ENCODE data around the gene DVL3. TPM values are rescaled to one million over a fixed set of nuclear protein-coding genes. Genes with fewer than 3 reads are reported as not detected.

DVL3 gene
- total RNA-seq, 4 donors from 2014 or later: 54.1 to 174 (median 65.7) TPM

GRCh38 chr3:184189421-184189820 lies 34.2 kb downstream of the DVL3 start:
- H3K4me3 ChIP-seq: no peak overlapping the region
- TF ChIP-seq POLR2A (IDR thresholded peaks at IDR 0.05): no peak
- no peak for TF ChIP-seq POLR2AphosphoS5 (IDR thresholded peaks at IDR 0.05)
- no peak for TF ChIP-seq EP300 (IDR thresholded peaks at IDR 0.05; ENCODE audit: low read depth)
- TF ChIP-seq CTCF (IDR thresholded peaks at IDR 0.05): no peak
- H3K36me3 ChIP-seq: peaks cover 0 to 60% (median 26%) of the 10 kb centered on the region in 4 donors
- WGBS, 2 donors (ENCODE audit: low coverage in 1 of 2): 97% methylated on average over 13 of the region's 13 CpGs; no CpG with 5 or more reads in 1 of the 2 donors
- H3K27ac ChIP-seq: no peak overlapping the region
- no peaks in the 10 kb centered on the region for H3K27me3 ChIP-seq
- H3K9me3 ChIP-seq: no peaks in the 10 kb centered on the region
- intact Hi-C loops (cut with DNase I; ENCODE audit: low total_unique reads) (loop anchor here (10.0 kb wide), 1 partner anchor 55 kb away; the partner anchor contains the start of gene EIF2B5), in situ Hi-C loops (cut with MboI; ENCODE audit: low pct_ligation_motif_present in 1 of 4, low pct_unique_long_range_greater_than_20kb in 1 of 4, low sequenced_read_pairs in 3 of 4) (no loop called here)
- H3K4me1 ChIP-seq: peaks cover 15 to 29% (median 20%) of the 10 kb centered on the region in 4 donors
- no peak for DNase-seq

GRCh38 chr3:184192889-184193288 lies 37.7 kb downstream of the DVL3 start:
- TF ChIP-seq EP300 (IDR thresholded peaks at IDR 0.05; ENCODE audit: low read depth) (no peak), CTCF (IDR thresholded peaks at IDR 0.05) (no peak), POLR2A (IDR thresholded peaks at IDR 0.05) (no peak), POLR2AphosphoS5 (IDR thresholded peaks at IDR 0.05) (no peak)

GRCh38 chr3:184193991-184194539 lies 38.9 kb downstream of the DVL3 start:
- peaks cover 0 to 63% (median 28%) of the 10 kb centered on the region in 4 donors for H3K36me3 ChIP-seq

More at GRCh38 chr3:184192889-184193288, 37.7 kb downstream of the DVL3 start:
- in situ Hi-C loops (cut with MboI; ENCODE audit: low pct_ligation_motif_present in 1 of 4, low pct_unique_long_range_greater_than_20kb in 1 of 4, low sequenced_read_pairs in 3 of 4) (no loop called here), intact Hi-C loops (cut with DNase I; ENCODE audit: low total_unique reads) (no loop called here)
- H3K4me3 ChIP-seq: no peak overlapping the region
- no peaks in the 10 kb centered on the region for H3K27me3 ChIP-seq
- DNase-seq: no peak
- peaks cover 0 to 69% (median 29%) of the 10 kb centered on the region in 4 donors for H3K36me3 ChIP-seq
- H3K27ac ChIP-seq: no peak overlapping the region
- WGBS, 2 donors (ENCODE audit: low coverage in 1 of 2): 94% methylated on average over 10 of the region's 10 CpGs; no CpG with 5 or more reads in 1 of the 2 donors
- H3K9me3 ChIP-seq: no peaks in the 10 kb centered on the region
- H3K4me1 ChIP-seq: peaks cover 0 to 5% (median 2%) of the 10 kb centered on the region in 4 donors

GRCh38 chr3:184196536-184196935 lies 41.4 kb downstream of the DVL3 start:
- WGBS, 2 donors (ENCODE audit: low coverage in 1 of 2): 97% methylated on average over 6 of the region's 6 CpGs; no CpG with 5 or more reads in 1 of the 2 donors
- H3K9me3 ChIP-seq: no peaks in the 10 kb centered on the region
- H3K4me1 ChIP-seq: no peaks in the 10 kb centered on the region
- TF ChIP-seq POLR2A (IDR thresholded peaks at IDR 0.05): no peak
- TF ChIP-seq CTCF (IDR thresholded peaks at IDR 0.05): no peak
- TF ChIP-seq POLR2AphosphoS5 (IDR thresholded peaks at IDR 0.05): no peak
- no peak for TF ChIP-seq EP300 (IDR thresholded peaks at IDR 0.05; ENCODE audit: low read depth)
- in situ Hi-C loops (cut with MboI; ENCODE audit: low pct_ligation_motif_present in 1 of 4, low pct_unique_long_range_greater_than_20kb in 1 of 4, low sequenced_read_pairs in 3 of 4) (no loop called here), intact Hi-C loops (cut with DNase I; ENCODE audit: low total_unique reads) (no loop called here)
- no peak for DNase-seq
- H3K4me3 ChIP-seq: no peak overlapping the region
- peaks cover 0 to 38% (median 17%) of the 10 kb centered on the region in 4 donors for H3K36me3 ChIP-seq
- H3K27me3 ChIP-seq: no peaks in the 10 kb centered on the region
- no peak overlapping the region for H3K27ac ChIP-seq

More at GRCh38 chr3:184193991-184194539, 38.9 kb downstream of the DVL3 start:
- WGBS, 2 donors (ENCODE audit: low coverage in 1 of 2): 88% methylated on average over 9 of the region's 9 CpGs; no CpG with 5 or more reads in 1 of the 2 donors
- Histone ChIP-seq H3K4me1 (no peaks in the 10 kb centered on the region), H3K27me3 (no peaks in the 10 kb centered on the region), H3K9me3 (no peaks in the 10 kb centered on the region), H3K27ac (no peak overlapping the region), H3K4me3 (no peak overlapping the region)
- in situ Hi-C loops (cut with MboI; ENCODE audit: low pct_ligation_motif_present in 1 of 4, low pct_unique_long_range_greater_than_20kb in 1 of 4, low sequenced_read_pairs in 3 of 4): no loop called here
- DNase-seq: no peak
- intact Hi-C loops (cut with DNase I; ENCODE audit: low total_unique reads): no loop called here
- TF ChIP-seq CTCF (IDR thresholded peaks at IDR 0.05): no peak
- TF ChIP-seq POLR2A (IDR thresholded peaks at IDR 0.05): no peak
- no peak for TF ChIP-seq POLR2AphosphoS5 (IDR thresholded peaks at IDR 0.05)
- no peak for TF ChIP-seq EP300 (IDR thresholded peaks at IDR 0.05; ENCODE audit: low read depth)
